ENCODE results near the gene RTN4RL2. TPM values are rescaled to one million over a fixed set of nuclear protein-coding genes. Genes with fewer than 3 reads are reported as not detected.
A peak's percentile ranks its signal among the peaks of the same experiment; 100 is the strongest.

RTN4RL2 gene
- total RNA-seq, 1 experiment from 2014 or later, result 7.0 TPM

GRCh38 chr11:57481315-57481714, 21.0 kb downstream of the RTN4RL2 start:
- H4K91ac ChIP-seq (ENCODE audit: insufficient read length, low read depth, low read length), result no peak overlapping the region
- no peaks in the 10 kb centered on the region for H3K79me1 ChIP-seq (ENCODE audit: insufficient read depth, low read depth, low read length, poor library complexity, severe bottlenecking)
- H3K9ac ChIP-seq (ENCODE audit: extremely low read depth, insufficient read length, low read length), result no peak overlapping the region
- H3K23ac ChIP-seq (ENCODE audit: insufficient read length, low read depth, low read length), result no peak overlapping the region
- no peak overlapping the region for H2BK12ac ChIP-seq (ENCODE audit: insufficient read length, low read depth, low read length)
- no peak overlapping the region for H3K27ac ChIP-seq (ENCODE audit: insufficient read length, low read depth, low read length)
- Mint-ChIP-seq H3K27me3 (ENCODE audit: low read depth) (peaks cover 79% of the 10 kb centered on the region), H3K4me1 (peaks cover 17 to 48% of the 10 kb centered on the region in 2 experiments), H3K27ac (no peak overlapping the region), H3K36me3 (ENCODE audit: insufficient read depth in 1 of 3, low read depth in 3 of 3) (peaks cover 3 to 13% (median 6%) of the 10 kb centered on the region in 3 experiments; a peak in 6 of 7 replicates), H3K4me3 (peak overlapping the region in 1 of 2 experiments; percentile 84; a peak in 3 of 5 replicates), H3K9me3 (no peaks in the 10 kb centered on the region; a peak in 2 of 5 replicates)
- H3K4ac ChIP-seq (ENCODE audit: low read depth, low read length), result no peak overlapping the region
- no peaks in the 10 kb centered on the region for H3K79me2 ChIP-seq (ENCODE audit: insufficient read depth, low read length)
- no peak overlapping the region for H2BK5ac ChIP-seq (ENCODE audit: insufficient read length, low read length)
- H3T11ph ChIP-seq (ENCODE audit: low read length), result no peak overlapping the region
- H3K56ac ChIP-seq (ENCODE audit: insufficient read length, low read depth, low read length), result no peak overlapping the region
- H2BK20ac ChIP-seq (ENCODE audit: low read depth, low read length, poor library complexity, severe bottlenecking), result no peak overlapping the region
- H4K20me1 ChIP-seq (ENCODE audit: control insufficient read depth, insufficient read depth, insufficient read length), result no peaks in the 10 kb centered on the region
- H2BK15ac ChIP-seq (ENCODE audit: low read depth, low read length), result no peak overlapping the region
- H3K9me3 ChIP-seq (ENCODE audit: control insufficient read depth, low read depth, low read length), result no peaks in the 10 kb centered on the region
- H3K27me3 ChIP-seq (ENCODE audit: insufficient read depth, low read length), result no peaks in the 10 kb centered on the region; the same call in 1 of the 2 replicates
- peaks cover 21% of the 10 kb centered on the region for H3K23me2 ChIP-seq (ENCODE audit: insufficient read length, low read depth, low read length, poor library complexity, severe bottlenecking)
- H2AK5ac ChIP-seq (ENCODE audit: insufficient read length, low read length), result no peak overlapping the region
- H3K4me2 ChIP-seq (ENCODE audit: insufficient read depth, insufficient read length, low read length), result no peak overlapping the region
- no peaks in the 10 kb centered on the region for H3K4me1 ChIP-seq (ENCODE audit: insufficient read depth, low read length)
- no peak overlapping the region for H2AFZ ChIP-seq (ENCODE audit: low read length)
- TF ChIP-seq CTCF (conservative IDR thresholded peaks at IDR 0.05), result no peak
- DNase-seq, result no peak
- H3K14ac ChIP-seq (ENCODE audit: insufficient read depth, low read length), result no peak overlapping the region
- no CpG with 5 or more reads among the region's 2 CpGs for WGBS (ENCODE audit: extremely low coverage, insufficient read length, low lambda C conversion rate)
- no peak overlapping the region for H2BK120ac ChIP-seq (ENCODE audit: low read depth, low read length, poor library complexity, severe bottlenecking)
- H3K18ac ChIP-seq (ENCODE audit: insufficient read length, low read depth, low read length), result no peak overlapping the region
- H4K8ac ChIP-seq (replicated peaks; ENCODE audit: insufficient read length, low read depth, low read length), result no peak overlapping the region
- H4K5ac ChIP-seq (ENCODE audit: insufficient read length, low read depth, low read length), result no peak overlapping the region
